Fibroblast of the aortic adventitia (primary cell): ENCODE data around the gene TFAM. TPM values are rescaled to one million over a fixed set of nuclear protein-coding genes. Genes with fewer than 3 reads are reported as not detected.

Experiments
- DNase-seq: peaks from one replicate; pipeline ENCODE4 v3.0.0-alpha.2; 2010; ENCODE audit warnings: low read depth
- H3K4me3 ChIP-seq: 2 replicates; pipeline ENCODE4 v1.5.1; 2011; ENCODE audit warnings: low read depth, mild to moderate bottlenecking, control low read depth, low read length, moderate library complexity
- total RNA-seq: library from RNA; depleted of rRNA; stranded (reverse); fragments of >200 nt; gene quantifications from 2 replicates; pipeline ENCODE4 v1.2.3, GENCODE V29; 2012; ENCODE audit warnings: low replicate concordance
- TF ChIP-seq, protein P1 (sequence below): IDR thresholded peaks from 2 replicates; pipeline ENCODE4 v1.5.1; 2011; ENCODE audit warnings: mild to moderate bottlenecking, low read length, control low read depth, inconsistent platforms; ENCODE audit not compliant: insufficient read depth

Gene TFAM
- 24.9 and 43.7 TPM in 2 replicates for total RNA-seq

DNA sequence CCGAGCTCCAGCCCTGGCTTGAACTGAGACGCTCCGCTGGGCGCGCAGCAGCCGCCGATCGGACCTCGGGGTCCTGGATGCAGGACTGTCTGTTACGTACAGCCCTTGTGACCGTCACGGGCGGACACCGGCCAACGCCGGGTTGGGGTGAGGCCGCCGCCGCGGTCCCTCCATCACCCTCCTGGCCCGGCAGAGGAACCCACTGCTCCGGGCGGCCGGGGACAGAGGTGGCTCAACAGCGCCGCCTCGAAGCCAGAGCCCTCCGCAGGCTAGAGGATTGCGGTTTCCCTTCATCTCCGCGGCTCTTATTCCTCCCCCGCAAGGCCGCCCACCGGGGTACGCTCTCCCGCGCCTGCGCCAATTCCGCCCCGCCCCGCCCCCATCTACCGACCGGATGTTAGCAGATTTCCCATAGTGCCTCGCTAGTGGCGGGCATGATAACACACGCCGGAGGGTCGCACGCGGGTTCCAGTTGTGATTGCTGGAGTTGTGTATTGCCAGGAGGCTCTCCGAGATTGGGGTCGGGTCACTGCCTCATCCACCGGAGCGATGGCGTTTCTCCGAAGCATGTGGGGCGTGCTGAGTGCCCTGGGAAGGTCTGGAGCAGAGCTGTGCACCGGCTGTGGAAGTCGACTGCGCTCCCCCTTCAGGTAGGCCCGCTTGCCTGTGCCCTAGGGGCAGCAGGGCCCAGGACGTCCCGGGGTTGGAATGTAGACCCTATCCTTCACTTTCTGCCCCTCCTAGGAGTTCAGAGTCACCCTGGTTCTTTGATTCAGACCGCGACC lies at the start of gene TFAM:
Gene TFAM, plus strand, starts transcription at position 412 of the 785 bp plus-strand sequence. Its CDS starts 138 bp downstream, at position 550.
- TF ChIP-seq, protein P1, sequence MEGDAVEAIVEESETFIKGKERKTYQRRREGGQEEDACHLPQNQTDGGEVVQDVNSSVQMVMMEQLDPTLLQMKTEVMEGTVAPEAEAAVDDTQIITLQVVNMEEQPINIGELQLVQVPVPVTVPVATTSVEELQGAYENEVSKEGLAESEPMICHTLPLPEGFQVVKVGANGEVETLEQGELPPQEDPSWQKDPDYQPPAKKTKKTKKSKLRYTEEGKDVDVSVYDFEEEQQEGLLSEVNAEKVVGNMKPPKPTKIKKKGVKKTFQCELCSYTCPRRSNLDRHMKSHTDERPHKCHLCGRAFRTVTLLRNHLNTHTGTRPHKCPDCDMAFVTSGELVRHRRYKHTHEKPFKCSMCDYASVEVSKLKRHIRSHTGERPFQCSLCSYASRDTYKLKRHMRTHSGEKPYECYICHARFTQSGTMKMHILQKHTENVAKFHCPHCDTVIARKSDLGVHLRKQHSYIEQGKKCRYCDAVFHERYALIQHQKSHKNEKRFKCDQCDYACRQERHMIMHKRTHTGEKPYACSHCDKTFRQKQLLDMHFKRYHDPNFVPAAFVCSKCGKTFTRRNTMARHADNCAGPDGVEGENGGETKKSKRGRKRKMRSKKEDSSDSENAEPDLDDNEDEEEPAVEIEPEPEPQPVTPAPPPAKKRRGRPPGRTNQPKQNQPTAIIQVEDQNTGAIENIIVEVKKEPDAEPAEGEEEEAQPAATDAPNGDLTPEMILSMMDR: peak; percentile 57
- H3K4me3 ChIP-seq: peak within 1 kb of the TSS; percentile 95
- peak; percentile 85 for DNase-seq

DNA sequence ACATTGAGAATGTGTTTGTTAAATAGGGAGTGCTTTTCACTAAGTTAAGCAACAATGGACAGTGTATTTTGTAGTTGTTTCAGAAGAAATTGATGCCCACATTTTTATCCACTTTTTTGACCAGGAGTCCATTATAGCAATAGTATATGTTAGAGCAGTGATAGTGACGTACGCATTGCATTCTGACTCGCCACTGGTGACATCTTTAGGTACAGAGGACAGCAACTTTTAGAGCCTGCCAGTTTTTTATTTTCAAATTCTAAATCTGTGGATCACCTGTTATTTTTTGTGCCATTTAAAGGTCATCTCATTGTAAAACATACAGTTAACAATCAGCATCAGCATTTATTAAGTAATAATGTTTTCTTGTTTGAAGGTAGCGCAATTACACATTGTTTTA lies 49.0 kb upstream of the TFAM start:
- no peak for DNase-seq
- H3K4me3 ChIP-seq: peak overlapping the region; percentile 81
- TF ChIP-seq, protein P1: no peak

DNA sequence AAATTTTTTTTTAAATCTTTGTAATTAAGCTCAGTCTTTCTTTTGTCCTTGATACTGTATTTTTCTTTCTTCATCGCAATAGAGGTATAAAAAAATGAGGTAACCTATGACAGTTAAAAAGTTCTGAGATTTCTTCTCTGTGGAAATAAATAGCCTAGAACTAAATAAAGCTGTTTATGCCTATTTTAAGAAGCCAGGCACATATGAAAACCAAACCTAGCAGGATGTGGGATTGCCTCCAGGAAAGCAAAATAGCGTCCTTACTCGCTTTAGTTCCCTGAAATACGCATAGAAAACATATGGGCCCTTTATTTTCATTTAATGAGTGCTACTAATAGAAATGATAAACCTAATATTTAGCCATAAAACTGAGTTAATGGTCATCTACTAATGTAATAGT lies 43.8 kb upstream of the TFAM start:
- no peak overlapping the region for H3K4me3 ChIP-seq
- TF ChIP-seq, protein P1: no peak
- DNase-seq: no peak

DNA sequence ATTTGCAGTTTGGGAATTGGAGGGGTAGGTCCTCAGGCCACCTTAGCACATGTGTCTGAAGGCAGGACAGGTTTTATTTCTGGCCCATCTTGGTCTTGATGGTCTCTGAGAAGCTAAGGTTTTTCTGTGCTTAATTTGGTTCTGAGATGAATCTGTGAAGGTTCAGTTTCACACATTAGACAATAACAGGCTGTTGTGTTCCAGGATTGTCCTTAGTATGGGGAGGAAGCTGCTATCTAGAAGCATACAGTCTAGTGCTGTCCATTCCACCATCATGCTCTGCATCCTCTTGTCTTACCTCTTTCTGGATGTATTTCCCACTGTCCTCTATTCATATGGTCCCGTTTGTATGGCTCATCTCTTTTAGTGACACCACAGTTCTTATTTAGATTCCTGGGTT lies 43.3 kb upstream of the TFAM start:
- DNase-seq: no peak
- H3K4me3 ChIP-seq: no peak overlapping the region
- TF ChIP-seq, protein P1: no peak

DNA sequence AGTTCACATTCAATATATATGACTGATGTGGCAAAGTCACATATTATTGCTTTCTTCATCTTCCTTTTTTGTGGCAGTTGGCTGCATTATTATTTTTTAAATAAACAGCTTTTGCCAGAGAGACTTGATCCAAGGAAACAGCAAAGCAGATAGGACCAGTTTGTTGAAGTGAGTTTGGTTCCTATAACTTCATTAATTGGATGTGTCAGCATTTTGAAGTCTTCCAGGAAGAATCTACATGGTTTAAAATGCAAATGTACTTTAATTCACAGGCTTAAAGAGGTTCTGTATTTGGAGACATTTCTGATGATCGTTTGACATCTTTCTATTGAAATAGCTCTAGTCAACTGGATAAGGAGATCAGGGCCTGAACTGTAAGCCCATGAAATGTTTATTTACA lies 37.2 kb upstream of the TFAM start:
- TF ChIP-seq, protein P1: no peak
- H3K4me3 ChIP-seq: no peak overlapping the region
- no peak for DNase-seq

DNA sequence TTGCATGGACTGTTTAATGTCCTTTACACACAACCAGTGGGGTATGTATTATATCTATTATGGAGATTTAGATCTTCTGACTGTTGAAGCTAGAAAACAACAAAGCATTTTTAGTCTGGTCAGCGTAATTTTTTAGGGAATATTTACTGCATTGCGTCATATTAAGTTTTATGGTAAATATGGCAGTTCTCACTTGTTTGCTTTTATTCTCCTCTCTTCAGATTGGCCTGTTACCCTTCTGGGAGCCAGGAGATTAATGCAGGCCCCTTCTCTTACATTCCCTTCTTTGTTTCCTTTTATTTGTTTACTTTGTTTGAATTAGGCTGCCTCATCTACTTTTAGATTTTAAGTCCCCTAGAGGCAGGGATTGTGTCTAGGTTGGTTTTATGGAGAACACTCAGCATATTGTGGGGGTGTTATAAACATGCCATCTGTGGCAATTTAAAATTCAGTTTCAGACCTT lies 36.6 kb upstream of the TFAM start:
- no peak overlapping the region for H3K4me3 ChIP-seq
- no peak for DNase-seq
- TF ChIP-seq, protein P1: no peak

DNA sequence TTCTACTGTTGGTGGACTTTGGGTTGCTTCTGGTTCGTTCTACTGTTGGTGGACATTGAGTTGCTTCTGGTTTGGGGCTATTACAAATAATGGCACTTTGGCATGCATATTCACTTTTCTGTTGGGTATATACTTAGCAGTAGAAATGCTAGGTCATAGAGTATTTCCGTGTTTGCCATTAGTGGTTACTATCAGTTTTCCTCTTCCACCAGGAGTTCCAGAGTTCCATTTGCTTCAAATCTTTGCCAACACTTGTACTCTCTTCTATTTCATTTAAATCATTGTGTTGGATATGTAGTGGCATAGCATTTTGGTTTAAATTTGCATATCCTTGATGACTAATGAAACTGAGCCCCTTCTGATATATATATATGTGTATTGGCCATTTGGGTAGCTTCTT lies 35.2 kb upstream of the TFAM start:
- no peak for DNase-seq
- H3K4me3 ChIP-seq: no peak overlapping the region
- TF ChIP-seq, protein P1: no peak
